ENCODE data around the gene RAD51B.
"Not testable (repeated sequence)": the region's sequence is repeated elsewhere in the genome, so short reads cannot be mapped to it uniquely, and the experiment has no call there.

Gene RAD51B

DNA sequence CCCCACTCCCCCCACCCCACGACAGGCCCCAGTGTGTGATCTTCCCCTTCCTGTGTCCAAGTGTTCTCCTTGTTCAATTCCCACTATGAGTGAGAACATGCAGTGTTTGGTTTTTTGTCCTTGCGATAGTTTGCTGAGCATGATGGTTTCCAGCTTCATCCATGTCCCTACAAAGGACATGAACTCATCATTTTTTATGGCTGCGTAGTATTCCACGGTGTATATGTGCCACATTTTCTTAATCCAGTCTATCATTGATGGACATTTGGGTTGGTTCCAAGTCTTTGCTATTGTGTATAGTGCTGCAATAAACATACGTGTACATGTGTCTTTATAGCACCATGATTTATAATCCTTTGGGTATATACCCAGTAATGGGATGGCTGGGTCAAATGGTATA lies 609.3 kb downstream of the RAD51B start:
- H3K4me1 ChIP-seq (ENCODE audit: control insufficient read depth, insufficient read depth, low read length); H3K27ac ChIP-seq (ENCODE audit: extremely low read depth, low read depth, low read length); CTCF ChIA-PET; H3K4me3 ChIP-seq (ENCODE audit: low read depth, low read length); H3K36me3 ChIP-seq (ENCODE audit: control insufficient read depth in 2 of 2, insufficient read depth in 1 of 2, low read length in 2 of 2); H3K9me3 ChIP-seq (ENCODE audit: control insufficient read depth, insufficient read depth, low read depth, low read length); POLR2A ChIA-PET: not testable (repeated sequence)
- peak; percentile 66 for TF ChIP-seq ZNF146 (tag by site-specific recombination; IDR thresholded peaks at IDR 0.05)

DNA sequence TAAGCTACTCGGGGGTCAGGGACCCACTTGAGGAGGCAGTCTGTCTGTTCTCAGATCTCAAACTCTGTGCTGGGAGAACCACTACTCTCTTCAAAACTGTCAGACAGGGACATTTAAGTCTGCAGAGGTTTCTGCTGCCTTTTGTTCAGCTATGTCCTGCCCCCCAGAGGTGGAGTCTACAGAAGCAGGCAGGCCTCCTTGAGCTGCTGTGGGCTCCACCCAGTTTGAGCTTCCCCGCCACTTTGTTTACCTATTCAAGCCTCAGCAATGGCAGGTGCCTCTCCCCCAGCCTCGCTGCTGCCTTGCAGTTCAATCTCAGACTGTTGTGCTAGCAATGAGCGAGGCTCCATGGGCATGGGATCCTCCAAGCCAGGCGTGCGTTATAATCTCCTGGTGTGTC lies 614.6 kb downstream of the RAD51B start:
- H3K27ac ChIP-seq (ENCODE audit: extremely low read depth, low read depth, low read length); H3K4me1 ChIP-seq (ENCODE audit: control insufficient read depth, insufficient read depth, low read length); H3K36me3 ChIP-seq (ENCODE audit: control insufficient read depth in 2 of 2, insufficient read depth in 1 of 2, low read length in 2 of 2); POLR2A ChIA-PET; H3K9me3 ChIP-seq (ENCODE audit: control insufficient read depth, insufficient read depth, low read depth, low read length); H3K4me3 ChIP-seq (ENCODE audit: low read depth, low read length): not testable (repeated sequence)
- CTCF ChIA-PET: interaction anchor here (0.6 kb wide), 1 partner anchor 555 kb away, joined by 3 read pairs; no protein-coding TSS in a partner anchor

DNA sequence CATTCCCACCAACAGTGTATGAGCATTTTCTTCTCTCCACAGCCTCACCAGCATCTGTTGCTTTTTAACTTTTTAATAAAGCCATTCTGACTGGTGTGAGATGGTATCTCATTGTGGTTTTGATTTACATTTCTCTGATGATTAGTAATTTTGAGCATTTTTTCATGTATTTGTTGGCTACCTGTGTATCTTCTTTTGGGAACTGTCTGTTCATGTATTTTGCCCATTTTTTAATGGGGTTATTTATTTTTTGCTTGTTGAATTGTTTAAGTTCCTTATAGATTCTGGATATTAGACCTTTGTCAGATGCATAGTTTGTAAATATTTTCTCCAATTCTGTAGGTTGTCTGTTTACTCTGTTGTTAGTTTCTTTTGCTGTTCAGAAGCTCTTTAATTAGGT lies 616.1 kb downstream of the RAD51B start:
- H3K4me3 ChIP-seq (ENCODE audit: low read depth, low read length); POLR2A ChIA-PET; H3K27ac ChIP-seq (ENCODE audit: extremely low read depth, low read depth, low read length); H3K4me1 ChIP-seq (ENCODE audit: control insufficient read depth, insufficient read depth, low read length); H3K9me3 ChIP-seq (ENCODE audit: control insufficient read depth, insufficient read depth, low read depth, low read length); H3K36me3 ChIP-seq (ENCODE audit: control insufficient read depth in 2 of 2, insufficient read depth in 1 of 2, low read length in 2 of 2): not testable (repeated sequence)
- CTCF ChIA-PET: interaction anchor here (0.6 kb wide), 1 partner anchor 910 kb away, joined by 3 read pairs; no protein-coding TSS in a partner anchor

DNA sequence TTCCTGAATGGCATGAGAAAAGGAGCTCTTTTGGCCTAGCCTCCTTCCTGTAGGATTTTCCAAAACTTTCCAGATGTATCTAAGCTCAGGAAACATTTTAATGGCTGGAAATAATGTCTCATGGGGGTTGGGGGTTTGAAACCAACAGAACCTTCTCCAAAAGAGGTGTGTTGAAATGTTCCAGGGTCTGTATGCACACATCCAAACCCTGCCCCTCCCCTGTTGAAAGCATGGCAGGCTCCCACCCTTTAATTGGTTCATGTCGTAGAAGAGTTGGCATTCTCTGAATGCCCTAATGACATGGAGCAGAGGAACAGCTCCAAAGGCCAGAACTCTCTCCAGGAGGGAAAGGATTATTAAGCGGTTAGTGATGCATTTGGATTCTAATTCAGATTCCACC lies 620.1 kb downstream of the RAD51B start:
- Histone ChIP-seq H3K27ac (ENCODE audit: extremely low read depth, low read depth, low read length) (no peak overlapping the region), H3K4me1 (ENCODE audit: control insufficient read depth, insufficient read depth, low read length) (no peaks in the 10 kb centered on the region), H3K9me3 (ENCODE audit: control insufficient read depth, insufficient read depth, low read depth, low read length) (no peaks in the 10 kb centered on the region), H3K36me3 (ENCODE audit: control insufficient read depth in 2 of 2, insufficient read depth in 1 of 2, low read length in 2 of 2) (no peaks in the 10 kb centered on the region), H3K4me3 (ENCODE audit: low read depth, low read length) (no peak overlapping the region)
- ChIA-PET POLR2A (no interaction called here), CTCF (no interaction called here)
- TF ChIP-seq ZNF184 (tag by site-specific recombination; IDR thresholded peaks at IDR 0.05): no peak
- TF ChIP-seq, protein P1, sequence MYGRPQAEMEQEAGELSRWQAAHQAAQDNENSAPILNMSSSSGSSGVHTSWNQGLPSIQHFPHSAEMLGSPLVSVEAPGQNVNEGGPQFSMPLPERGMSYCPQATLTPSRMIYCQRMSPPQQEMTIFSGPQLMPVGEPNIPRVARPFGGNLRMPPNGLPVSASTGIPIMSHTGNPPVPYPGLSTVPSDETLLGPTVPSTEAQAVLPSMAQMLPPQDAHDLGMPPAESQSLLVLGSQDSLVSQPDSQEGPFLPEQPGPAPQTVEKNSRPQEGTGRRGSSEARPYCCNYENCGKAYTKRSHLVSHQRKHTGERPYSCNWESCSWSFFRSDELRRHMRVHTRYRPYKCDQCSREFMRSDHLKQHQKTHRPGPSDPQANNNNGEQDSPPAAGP (tag by site-specific recombination; IDR thresholded peaks at IDR 0.05): no peak
- TF ChIP-seq, protein P2, sequence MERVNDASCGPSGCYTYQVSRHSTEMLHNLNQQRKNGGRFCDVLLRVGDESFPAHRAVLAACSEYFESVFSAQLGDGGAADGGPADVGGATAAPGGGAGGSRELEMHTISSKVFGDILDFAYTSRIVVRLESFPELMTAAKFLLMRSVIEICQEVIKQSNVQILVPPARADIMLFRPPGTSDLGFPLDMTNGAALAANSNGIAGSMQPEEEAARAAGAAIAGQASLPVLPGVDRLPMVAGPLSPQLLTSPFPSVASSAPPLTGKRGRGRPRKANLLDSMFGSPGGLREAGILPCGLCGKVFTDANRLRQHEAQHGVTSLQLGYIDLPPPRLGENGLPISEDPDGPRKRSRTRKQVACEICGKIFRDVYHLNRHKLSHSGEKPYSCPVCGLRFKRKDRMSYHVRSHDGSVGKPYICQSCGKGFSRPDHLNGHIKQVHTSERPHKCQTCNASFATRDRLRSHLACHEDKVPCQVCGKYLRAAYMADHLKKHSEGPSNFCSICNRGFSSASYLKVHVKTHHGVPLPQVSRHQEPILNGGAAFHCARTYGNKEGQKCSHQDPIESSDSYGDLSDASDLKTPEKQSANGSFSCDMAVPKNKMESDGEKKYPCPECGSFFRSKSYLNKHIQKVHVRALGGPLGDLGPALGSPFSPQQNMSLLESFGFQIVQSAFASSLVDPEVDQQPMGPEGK (tag by site-specific recombination; IDR thresholded peaks at IDR 0.05): no peak
- no peak for TF ChIP-seq HOXA7 (CRISPR knock-in tag; IDR thresholded peaks at IDR 0.05; ENCODE audit: borderline replicate concordance)
- no peak for TF ChIP-seq ZNF626 (tag by site-specific recombination; IDR thresholded peaks at IDR 0.05)
- no peak for TF ChIP-seq ZNF600 (tag by site-specific recombination; IDR thresholded peaks at IDR 0.05)
- no peak for TF ChIP-seq ZNF660 (tag by site-specific recombination; IDR thresholded peaks at IDR 0.05)
- TF ChIP-seq ZNF610 (tag by site-specific recombination; IDR thresholded peaks at IDR 0.05; ENCODE audit: borderline replicate concordance): no peak
- TF ChIP-seq, protein P3, sequence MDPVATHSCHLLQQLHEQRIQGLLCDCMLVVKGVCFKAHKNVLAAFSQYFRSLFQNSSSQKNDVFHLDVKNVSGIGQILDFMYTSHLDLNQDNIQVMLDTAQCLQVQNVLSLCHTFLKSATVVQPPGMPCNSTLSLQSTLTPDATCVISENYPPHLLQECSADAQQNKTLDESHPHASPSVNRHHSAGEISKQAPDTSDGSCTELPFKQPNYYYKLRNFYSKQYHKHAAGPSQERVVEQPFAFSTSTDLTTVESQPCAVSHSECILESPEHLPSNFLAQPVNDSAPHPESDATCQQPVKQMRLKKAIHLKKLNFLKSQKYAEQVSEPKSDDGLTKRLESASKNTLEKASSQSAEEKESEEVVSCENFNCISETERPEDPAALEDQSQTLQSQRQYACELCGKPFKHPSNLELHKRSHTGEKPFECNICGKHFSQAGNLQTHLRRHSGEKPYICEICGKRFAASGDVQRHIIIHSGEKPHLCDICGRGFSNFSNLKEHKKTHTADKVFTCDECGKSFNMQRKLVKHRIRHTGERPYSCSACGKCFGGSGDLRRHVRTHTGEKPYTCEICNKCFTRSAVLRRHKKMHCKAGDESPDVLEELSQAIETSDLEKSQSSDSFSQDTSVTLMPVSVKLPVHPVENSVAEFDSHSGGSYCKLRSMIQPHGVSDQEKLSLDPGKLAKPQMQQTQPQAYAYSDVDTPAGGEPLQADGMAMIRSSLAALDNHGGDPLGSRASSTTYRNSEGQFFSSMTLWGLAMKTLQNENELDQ (tag by site-specific recombination; IDR thresholded peaks at IDR 0.05; ENCODE audit: low read depth): no peak

Data from HEK293 (cell line).